Endothelial cell of umbilical vein (primary cell): Measurements from ENCODE around the gene DIP2A. TPM values are rescaled to one million over a fixed set of nuclear protein-coding genes. Genes with fewer than 3 reads are reported as not detected.

Experiments
- BruUV-seq: library from RNA; stranded (reverse); fragments of 400-500 nt; replicated peaks from 2 replicates; lab custom pipeline; 2021; lab: Mats Ljungman, UMichigan
- CTCF ChIA-PET: fragments of 300-600, 350-600 bp; sonication (Branson Sonifier 250); formaldehyde crosslinking; loops from one replicate; lab custom pipeline; 2021; ENCODE audit warnings: antibody characterized with exemption, inconsistent platforms; lab: Charles Lee
- POLR2A ChIA-PET: fragments of 300-600, 350-600 bp; sonication (Branson Sonifier 250); formaldehyde crosslinking; loops from one replicate; lab custom pipeline; 2021; ENCODE audit warnings: antibody characterized with exemption, inconsistent platforms; lab: Charles Lee
- DNase-seq: peaks from one replicate; pipeline ENCODE4 v3.0.0-alpha.2; 2011; ENCODE audit warnings: low read depth, low spot score
- FAIRE-seq: peaks from 2 replicates; lab custom pipeline; 2011; peaks lifted over from hg19 to GRCh38; lab: Jason Lieb, UNC
- H2AFZ ChIP-seq: 2 replicates; pipeline ENCODE4 v1.6.0; 2012; ENCODE audit warnings: low read depth, low read length, control low read depth, inconsistent platforms
- H3K27ac ChIP-seq: 2 replicates; pipeline ENCODE4 v1.5.1; 2011; ENCODE audit warnings: low read depth, mild to moderate bottlenecking, control low read depth, low read length, moderate library complexity; ENCODE audit not compliant: insufficient read depth
- H3K27me3 ChIP-seq, 2 experiments: 2 replicates each; pipeline versions ENCODE4 v1.6.0 to v1.6.1; 2011; ENCODE audit warnings: low read length in 2 of 2, mixed read lengths in 1 of 2; ENCODE audit not compliant: control insufficient read depth in 2 of 2, insufficient read depth in 2 of 2
- H3K36me3 ChIP-seq, 2 experiments: 2 replicates in 1 of 2; 3 replicates in 1 of 2; pipeline ENCODE4 v1.5.1; 2011; ENCODE audit warnings: low read length in 2 of 2, mild to moderate bottlenecking in 1 of 2, moderate library complexity in 1 of 2; ENCODE audit not compliant: control insufficient read depth in 2 of 2, insufficient read depth in 2 of 2; ENCODE audit errors: extremely low read depth in 1 of 2
- H3K4me1 ChIP-seq: 3 replicates; pipeline ENCODE4 v1.5.1; 2011; ENCODE audit warnings: mild to moderate bottlenecking, low read length; ENCODE audit not compliant: control insufficient read depth, insufficient read depth; ENCODE audit errors: extremely low read depth
- H3K4me2 ChIP-seq: 2 replicates; pipeline ENCODE4 v1.6.1; 2011; ENCODE audit warnings: low read length, control low read depth, mixed read lengths; ENCODE audit not compliant: insufficient read depth
- H3K4me3 ChIP-seq, 3 experiments: fragments of 200-600 bp in 1 of 3; sonication (generic), shearing (Covaris generic) in 1 of 3; replicated peaks in 1 of 3; 2 replicates each; pipeline ENCODE4 v1.5.1; 2011 to 2016; ENCODE audit warnings: control low read depth in 3 of 3, low read length in 3 of 3, mild to moderate bottlenecking in 2 of 3, inconsistent platforms in 1 of 3, low read depth in 1 of 3, moderate library complexity in 1 of 3; ENCODE audit not compliant: insufficient read depth in 1 of 3
- H3K79me2 ChIP-seq: 2 replicates; pipeline ENCODE4 v1.6.0; 2012; ENCODE audit warnings: low read length, inconsistent platforms; ENCODE audit not compliant: control insufficient read depth, insufficient read depth
- H3K9ac ChIP-seq: replicated peaks from 2 replicates; pipeline ENCODE3; 2011; ENCODE audit warnings: low read length, control low read depth; ENCODE audit not compliant: insufficient read depth; ENCODE audit errors: extremely low read depth
- H3K9me1 ChIP-seq: replicated peaks from 3 replicates; pipeline ENCODE4 v1.6.0; 2011; ENCODE audit warnings: mild to moderate bottlenecking, low read length; ENCODE audit not compliant: control insufficient read depth, insufficient read depth; ENCODE audit errors: extremely low read depth
- H3K9me3 ChIP-seq: replicated peaks from 2 replicates; pipeline ENCODE4 v1.5.1; 2012; ENCODE audit warnings: low read length, inconsistent platforms; ENCODE audit not compliant: control insufficient read depth, insufficient read depth
- H4K20me1 ChIP-seq: replicated peaks from 2 replicates; pipeline ENCODE3; 2011; ENCODE audit warnings: mild to moderate bottlenecking, low read length; ENCODE audit not compliant: control insufficient read depth, insufficient read depth; ENCODE audit errors: extremely low read depth
- CTCF ChIP-seq, 2 donors: IDR thresholded peaks; 1 replicate in 1 of 2; 2 replicates in 1 of 2; pipeline ENCODE4 v1.5.1; 2011; ENCODE audit warnings: low read length in 2 of 2, mild to moderate bottlenecking in 2 of 2, moderate library complexity in 2 of 2, control low read depth in 1 of 2, inconsistent platforms in 1 of 2, low read depth in 1 of 2; ENCODE audit not compliant: insufficient read depth in 1 of 2; ENCODE audit errors: extremely low read depth in 1 of 2
- EZH2 ChIP-seq: IDR thresholded peaks from 2 replicates; pipeline ENCODE4 v1.6.1; 2012; ENCODE audit warnings: borderline replicate concordance, low read depth, mild to moderate bottlenecking, moderate library complexity, low read length, inconsistent platforms; ENCODE audit not compliant: severe bottlenecking
- FOS ChIP-seq: IDR thresholded peaks from 2 replicates; pipeline ENCODE4 v1.6.1; 2011; ENCODE audit warnings: mild to moderate bottlenecking, low read length, moderate library complexity, borderline replicate concordance; ENCODE audit not compliant: insufficient read depth
- GATA2 ChIP-seq: IDR thresholded peaks from 2 replicates; pipeline ENCODE4 v1.7.0; 2011; ENCODE audit warnings: low read depth, mild to moderate bottlenecking, moderate library complexity, mixed read lengths, low read length; ENCODE audit not compliant: insufficient read length, insufficient read depth
- JUN ChIP-seq: IDR thresholded peaks from 2 replicates; pipeline ENCODE4 v1.6.1; 2011; ENCODE audit warnings: borderline replicate concordance, low read depth; ENCODE audit not compliant: insufficient read length, insufficient read depth
- MAX ChIP-seq: IDR thresholded peaks from 2 replicates; pipeline ENCODE4 v1.6.1; 2011; ENCODE audit not compliant: insufficient read depth, insufficient read length
- MYC ChIP-seq: IDR thresholded peaks from one replicate; pipeline ENCODE4 v1.6.1; 2011; ENCODE audit warnings: mild to moderate bottlenecking, low read depth, low read length
- POLR2A ChIP-seq: IDR thresholded peaks from 2 replicates; pipeline ENCODE4 v1.6.1; 2012; ENCODE audit warnings: low read depth, mild to moderate bottlenecking, control low read depth, low read length
- POLR2AphosphoS5 ChIP-seq: IDR thresholded peaks from 2 replicates; pipeline ENCODE4 v1.6.1; 2012; ENCODE audit warnings: low read depth, mild to moderate bottlenecking, control low read depth, low read length, moderate library complexity; ENCODE audit not compliant: insufficient read depth
- dilution Hi-C: fragments of 300-500 bp; cut with MboI; formaldehyde crosslinking; loops from one replicate; pipeline ENCODE4 v1.15.0; 2019; ENCODE audit warnings: low sequenced_read_pairs; ENCODE audit not compliant: extremely low pct_ligation_motif_present
- intact Hi-C: fragments of 100-400 bp; cut with micrococcal nuclease; formaldehyde crosslinking; loops from one replicate; pipeline ENCODE4 v1.10.0; 2022
- polyA plus RNA-seq, 4 experiments: library from polyadenylated mRNA; depleted of rRNA in 3 of 4; stranded (reverse) in 3 of 4; unstranded in 1 of 4; fragments of >200 nt; gene quantifications; 2 replicates each; pipeline versions ENCODE4 v1.2.1 to v1.2.3, GENCODE V29; 2011 to 2012; ENCODE audit warnings: missing spikeins in 1 of 4
- total RNA-seq: library from RNA; stranded (reverse); gene quantifications from 2 replicates; pipeline ENCODE4 v1.2.3, GENCODE V29; 2021

Gene DIP2A
- total and polyA plus RNA-seq, 2 donors (not counting 3 experiments of a cell fraction or from before 2014, with no cell fraction given) = 34.5 to 62.1 TPM

GRCh38 chr21:46428987-46429710 is 29.5 kb upstream of the DIP2A start:
- CTCF ChIA-PET = interaction anchor here (0.9 kb wide), 1 partner anchor 286 kb away, joined by 3 read pairs; no protein-coding TSS in a partner anchor
- intact Hi-C loops = no loop called here
- no peak for FAIRE-seq

More at GRCh38 chr21:46428987-46429710, 29.5 kb upstream of the DIP2A start:
- H3K27ac ChIP-seq = no peak overlapping the region
- BruUV-seq = no TSS peak
- DNase-seq = no peak
- H3K4me3 ChIP-seq = no peak overlapping the region
- POLR2A ChIA-PET = no interaction called here
- H2AFZ ChIP-seq = no peak overlapping the region
- no peak overlapping the region for H3K9ac ChIP-seq
- H3K4me2 ChIP-seq = no peak overlapping the region
- no peaks in the 10 kb centered on the region for H4K20me1 ChIP-seq
- H3K36me3 ChIP-seq = peaks cover 3 to 35% of the 10 kb centered on the region in 2 experiments
- no peaks in the 10 kb centered on the region for H3K79me2 ChIP-seq
- no peaks in the 10 kb centered on the region for H3K9me3 ChIP-seq
- H3K9me1 ChIP-seq = no peaks in the 10 kb centered on the region
- H3K27me3 ChIP-seq = no peaks in the 10 kb centered on the region
- dilution Hi-C loops = no loop called here
- no peaks in the 10 kb centered on the region for H3K4me1 ChIP-seq
- TF ChIP-seq POLR2AphosphoS5 (no peak), EZH2 (no peak), FOS (no peak), MAX (no peak), GATA2 (no peak), CTCF (IDR thresholded peaks at IDR 0.05; ENCODE audit: extremely low read depth in 1 of 2, insufficient read depth in 1 of 2, low read depth in 1 of 2, low read length in 2 of 2) (no peak), POLR2A (no peak), MYC (no peak), JUN (no peak)
